Mesenteric fat pad (tissue), 1 donor: Measurements from ENCODE around the gene PACSIN2. TPM values are rescaled to one million over a fixed set of nuclear protein-coding genes. Genes with fewer than 3 reads are reported as not detected.
A peak's percentile ranks its signal among the peaks of the same experiment; 100 is the strongest.

Source experiments
- DNase-seq: peaks from one replicate; pipeline ENCODE4 v3.0.0-alpha.2; 2020; ENCODE audit warnings: low spot score
- total RNA-seq: library from RNA; stranded (reverse); fragmentation: NEBNext Ultra II Directional; extraction: Animal tissue kit (Norgen Biotek cat#: 25700); gene quantifications from one replicate; pipeline ENCODE4 v1.2.1, GENCODE V29; 2021
- donor health status: DM: yes; HTN: yes; CAD: no.

PACSIN2 gene
- total RNA-seq, 1 donor from 2014 or later = 52.2 TPM

DNA sequence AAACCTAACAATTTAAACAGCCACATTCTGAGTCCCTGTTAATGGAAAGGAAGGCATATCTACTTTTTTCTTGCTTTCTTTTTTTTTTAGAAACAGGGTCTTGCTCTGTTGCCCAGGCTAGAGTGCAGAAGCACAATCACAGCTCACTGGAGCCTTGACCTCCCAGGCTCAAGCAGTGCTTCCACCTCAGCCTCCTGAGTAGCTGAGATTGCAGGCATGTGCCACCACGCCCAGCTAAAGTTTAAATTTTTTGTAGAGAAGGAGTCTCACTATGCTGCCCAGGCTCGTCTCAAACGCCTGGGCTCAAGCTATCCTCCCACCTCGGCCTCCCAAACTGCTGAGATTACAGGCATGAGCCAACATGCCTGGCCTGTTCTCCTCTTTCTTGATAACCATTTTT lies 183.2 kb downstream of the PACSIN2 start:
- peak; percentile 12 for DNase-seq

DNA sequence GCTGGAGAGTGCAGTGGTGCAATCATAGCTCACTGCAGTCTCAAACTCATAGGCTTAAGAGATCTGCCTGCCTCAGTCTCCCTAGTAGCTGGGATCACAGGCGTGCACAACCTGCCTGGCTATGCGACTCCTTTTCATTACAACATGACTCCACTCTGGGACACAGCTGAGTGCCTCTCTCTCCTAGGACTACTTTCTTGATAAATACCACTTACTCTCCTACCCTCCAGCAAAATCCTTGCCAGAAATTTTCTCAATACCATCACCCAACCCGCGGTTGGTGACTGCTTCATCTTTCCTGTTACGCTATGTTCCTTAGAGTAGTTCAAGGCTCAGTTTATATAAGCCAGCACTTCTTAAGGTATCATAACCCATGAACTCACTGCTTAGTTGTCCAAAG lies 184.8 kb downstream of the PACSIN2 start:
- peak; percentile 24 for DNase-seq

DNA sequence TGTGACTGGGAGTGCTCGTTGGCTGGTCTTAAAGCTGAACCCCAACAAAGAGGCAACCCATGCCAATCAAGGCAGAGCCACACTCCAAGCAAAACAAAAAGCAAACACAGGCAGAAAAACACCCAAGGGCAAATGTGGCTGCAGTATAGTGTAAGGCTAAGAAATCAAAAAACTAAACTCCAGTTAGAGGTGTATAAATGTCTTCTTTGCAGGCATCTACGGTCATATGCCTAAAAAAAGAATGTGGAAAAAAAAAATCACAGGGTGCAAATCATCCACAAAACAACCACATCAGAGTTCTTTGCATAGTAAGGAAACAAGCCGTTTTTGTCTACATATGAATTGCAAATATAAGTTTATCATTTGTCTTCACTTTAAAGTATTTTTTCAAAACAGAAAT lies 185.6 kb downstream of the PACSIN2 start:
- DNase-seq = no peak

DNA sequence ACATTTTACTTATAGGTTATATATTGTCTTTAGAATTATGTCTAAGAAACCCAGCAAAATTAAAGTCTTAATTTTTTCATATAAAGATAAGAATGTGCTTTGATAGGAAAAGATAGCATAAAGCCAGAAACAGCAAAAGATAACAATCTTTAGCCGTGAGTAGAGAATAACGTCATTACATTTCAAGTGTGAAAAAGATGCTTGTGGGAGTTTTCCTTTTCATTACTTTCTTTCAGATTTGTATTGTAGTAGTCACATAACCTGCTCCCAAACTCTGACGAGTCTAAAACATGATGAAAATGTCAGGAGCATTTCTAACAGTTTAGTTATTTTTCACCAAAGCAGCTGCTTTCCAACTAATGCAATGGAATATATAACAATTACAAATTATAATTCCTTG lies 189.2 kb downstream of the PACSIN2 start:
- DNase-seq = no peak

DNA sequence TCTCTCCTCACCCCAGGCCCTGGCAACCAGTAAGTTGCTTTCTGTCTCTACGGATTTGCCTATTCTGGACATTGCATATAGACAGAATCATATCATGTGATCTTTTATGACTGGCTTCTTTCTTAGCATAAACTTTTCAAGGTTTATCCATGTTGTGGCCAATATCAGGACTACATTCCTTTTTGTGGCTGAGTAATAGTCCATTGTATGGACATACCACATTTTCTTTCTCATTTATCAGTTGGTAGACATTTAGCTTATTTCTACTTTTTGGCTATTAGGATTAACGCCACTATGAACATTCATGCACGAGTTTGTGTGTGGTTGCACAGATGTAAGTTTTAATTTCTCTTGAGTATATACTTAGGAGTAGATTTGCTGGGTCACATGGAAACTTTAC lies 193.6 kb downstream of the PACSIN2 start:
- no peak for DNase-seq

DNA sequence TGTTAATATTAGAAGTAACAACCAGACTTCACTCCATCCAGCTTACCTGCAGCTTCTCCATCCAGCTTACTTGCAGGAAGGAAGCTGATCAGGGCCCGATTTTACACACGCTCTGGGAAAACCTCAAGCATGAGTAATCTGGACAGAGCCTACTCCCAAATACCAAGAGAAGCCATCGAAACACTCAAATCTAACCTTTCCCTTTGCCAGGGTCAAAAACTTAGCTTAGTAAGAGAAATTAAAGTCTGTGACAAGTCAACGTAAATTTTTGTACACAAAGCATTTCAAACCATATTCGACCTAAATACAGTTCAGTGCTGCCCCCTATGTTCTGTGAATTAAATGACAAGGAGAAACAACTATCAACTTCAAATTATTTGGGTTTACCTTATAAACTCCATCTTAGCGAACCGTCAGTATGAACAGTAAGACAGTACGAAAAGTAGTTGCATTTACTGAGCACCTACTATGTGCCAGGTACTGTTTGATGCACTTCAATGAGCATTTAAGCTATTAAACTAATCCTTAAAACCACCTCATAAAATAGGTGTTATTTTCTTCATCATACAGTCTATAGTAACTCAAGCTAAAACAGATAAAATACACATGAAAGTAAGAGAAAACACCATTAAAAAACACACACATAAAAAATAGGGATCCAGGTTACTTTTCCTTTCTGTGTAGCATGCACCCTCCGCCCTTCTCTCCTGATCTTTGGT lies 194.7 kb downstream of the PACSIN2 start:
- no peak for DNase-seq

Other genes starting within 250 kb of the PACSIN2 start
- 57.3 TPM for gene ARFGAP3, start 157.9 kb downstream of the PACSIN2 start, total RNA-seq
- 4.9 TPM for gene TTLL1, start 74.2 kb upstream of the PACSIN2 start, total RNA-seq
- gene BIK, start 95.6 kb upstream of the PACSIN2 start, total RNA-seq = not detected
- gene MCAT, start 128.2 kb upstream of the PACSIN2 start, total RNA-seq = 11.5 TPM
- 305 TPM for gene TSPO, start 136.4 kb upstream of the PACSIN2 start, total RNA-seq
- 27.0 TPM for gene TTLL12, start 172.0 kb upstream of the PACSIN2 start, total RNA-seq